ENCODE results near the gene SDC4.

SDC4 gene

GRCh38 chr20:45306431-45306982 is 41.7 kb downstream of the SDC4 start, which contains the start of gene RBPJL:
RBPJL (plus strand) TSS chr20:45306840; CDS start chr20:45306923, 83 bp downstream.
- Histone ChIP-seq H3K27me3 (replicated peaks; ENCODE audit: control insufficient read depth, insufficient read depth, low read length) (no peaks in the 10 kb centered on the region; the same call in none of the 2 replicates), H3K36me3 (ENCODE audit: control insufficient read depth, insufficient read depth, low read length) (no peaks in the 10 kb centered on the region), H3K4me3 (replicated peaks; ENCODE audit: low read depth, low read length) (no peak within 1 kb of the TSS)
- TF ChIP-seq, protein P1, sequence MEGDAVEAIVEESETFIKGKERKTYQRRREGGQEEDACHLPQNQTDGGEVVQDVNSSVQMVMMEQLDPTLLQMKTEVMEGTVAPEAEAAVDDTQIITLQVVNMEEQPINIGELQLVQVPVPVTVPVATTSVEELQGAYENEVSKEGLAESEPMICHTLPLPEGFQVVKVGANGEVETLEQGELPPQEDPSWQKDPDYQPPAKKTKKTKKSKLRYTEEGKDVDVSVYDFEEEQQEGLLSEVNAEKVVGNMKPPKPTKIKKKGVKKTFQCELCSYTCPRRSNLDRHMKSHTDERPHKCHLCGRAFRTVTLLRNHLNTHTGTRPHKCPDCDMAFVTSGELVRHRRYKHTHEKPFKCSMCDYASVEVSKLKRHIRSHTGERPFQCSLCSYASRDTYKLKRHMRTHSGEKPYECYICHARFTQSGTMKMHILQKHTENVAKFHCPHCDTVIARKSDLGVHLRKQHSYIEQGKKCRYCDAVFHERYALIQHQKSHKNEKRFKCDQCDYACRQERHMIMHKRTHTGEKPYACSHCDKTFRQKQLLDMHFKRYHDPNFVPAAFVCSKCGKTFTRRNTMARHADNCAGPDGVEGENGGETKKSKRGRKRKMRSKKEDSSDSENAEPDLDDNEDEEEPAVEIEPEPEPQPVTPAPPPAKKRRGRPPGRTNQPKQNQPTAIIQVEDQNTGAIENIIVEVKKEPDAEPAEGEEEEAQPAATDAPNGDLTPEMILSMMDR (IDR thresholded peaks at IDR 0.05; ENCODE audit: insufficient read depth, low read length, poor library complexity, severe bottlenecking) = peak; percentile 79
- no peak for DNase-seq (ENCODE audit: extremely low read depth, insufficient read length)

DNA sequence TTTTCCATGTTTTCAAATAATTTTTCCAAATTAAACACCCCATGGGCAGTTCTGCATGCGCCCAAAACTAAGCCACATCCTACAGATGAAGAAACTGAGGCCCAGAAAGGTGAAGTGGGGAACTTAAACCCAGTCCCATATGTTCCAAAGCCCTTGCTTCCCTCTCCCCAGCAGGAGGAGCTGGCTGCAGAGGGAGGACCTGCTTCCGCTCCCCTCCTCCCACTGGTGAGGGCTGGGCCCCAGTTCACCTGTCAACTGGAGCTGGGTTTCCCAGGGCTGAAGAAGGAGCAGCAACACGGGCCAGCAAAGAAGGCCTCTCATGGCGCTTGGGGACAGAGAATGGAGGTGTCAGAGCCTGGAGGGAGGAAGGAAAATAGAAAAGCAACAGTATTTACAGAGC is 43.0 kb downstream of the SDC4 start:
- no peaks in the 10 kb centered on the region for H3K36me3 ChIP-seq (ENCODE audit: control insufficient read depth, insufficient read depth, low read length)
- no peak overlapping the region for H3K4me3 ChIP-seq (replicated peaks; ENCODE audit: low read depth, low read length)
- H3K27me3 ChIP-seq (replicated peaks; ENCODE audit: control insufficient read depth, insufficient read depth, low read length) = no peaks in the 10 kb centered on the region; the same call in none of the 2 replicates
- no peak for DNase-seq (ENCODE audit: extremely low read depth, insufficient read length)
- TF ChIP-seq, protein P1 (IDR thresholded peaks at IDR 0.05; ENCODE audit: insufficient read depth, low read length, poor library complexity, severe bottlenecking) = no peak

DNA sequence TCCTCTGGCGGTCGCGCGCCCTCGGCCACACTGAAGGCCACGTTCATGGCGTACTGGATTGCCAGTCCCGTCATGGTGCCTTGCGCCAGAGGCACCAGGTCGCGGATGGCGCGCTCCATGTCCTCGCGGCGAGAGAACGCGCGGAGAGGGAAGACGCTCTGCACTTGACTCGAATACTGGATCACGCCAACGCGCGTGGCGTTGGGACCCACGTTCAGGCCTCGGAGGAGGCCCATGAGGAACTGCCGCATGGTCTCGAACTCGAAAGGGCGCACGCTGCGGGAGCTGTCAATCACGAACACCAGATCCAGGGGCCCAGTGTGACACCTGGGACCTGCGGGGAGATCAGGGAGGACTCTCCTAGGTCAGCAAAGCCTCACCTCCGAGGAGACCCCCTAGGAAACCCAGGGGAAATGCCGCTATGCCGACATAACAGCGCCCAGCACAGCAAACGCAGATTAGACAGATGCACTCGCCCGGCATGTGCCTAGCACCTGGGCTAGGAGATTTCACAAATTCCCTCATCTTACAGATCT is 43.7 kb downstream of the SDC4 start:
- H3K4me3 ChIP-seq (replicated peaks; ENCODE audit: low read depth, low read length) = no peak overlapping the region
- TF ChIP-seq, protein P1 (IDR thresholded peaks at IDR 0.05; ENCODE audit: insufficient read depth, low read length, poor library complexity, severe bottlenecking) = no peak
- DNase-seq (ENCODE audit: extremely low read depth, insufficient read length) = no peak
- H3K36me3 ChIP-seq (ENCODE audit: control insufficient read depth, insufficient read depth, low read length) = no peaks in the 10 kb centered on the region
- no peaks in the 10 kb centered on the region; the same call in none of the 2 replicates for H3K27me3 ChIP-seq (replicated peaks; ENCODE audit: control insufficient read depth, insufficient read depth, low read length)

GRCh38 chr20:45303586-45304463 is 44.4 kb downstream of the SDC4 start:
- TF ChIP-seq, protein P1 (IDR thresholded peaks at IDR 0.05; ENCODE audit: insufficient read depth, low read length, poor library complexity, severe bottlenecking) = no peak
- no peak for DNase-seq (ENCODE audit: extremely low read depth, insufficient read length)
- Histone ChIP-seq H3K27me3 (replicated peaks; ENCODE audit: control insufficient read depth, insufficient read depth, low read length) (no peaks in the 10 kb centered on the region; the same call in 1 of the 2 replicates), H3K36me3 (ENCODE audit: control insufficient read depth, insufficient read depth, low read length) (no peaks in the 10 kb centered on the region), H3K4me3 (replicated peaks; ENCODE audit: low read depth, low read length) (no peak overlapping the region)

GRCh38 chr20:45301824-45302271 is 46.4 kb downstream of the SDC4 start:
- Histone ChIP-seq H3K4me3 (replicated peaks; ENCODE audit: low read depth, low read length) (no peak overlapping the region), H3K36me3 (ENCODE audit: control insufficient read depth, insufficient read depth, low read length) (no peaks in the 10 kb centered on the region), H3K27me3 (replicated peaks; ENCODE audit: control insufficient read depth, insufficient read depth, low read length) (no peaks in the 10 kb centered on the region)
- DNase-seq (ENCODE audit: extremely low read depth, insufficient read length) = no peak
- TF ChIP-seq, protein P1 (IDR thresholded peaks at IDR 0.05; ENCODE audit: insufficient read depth, low read length, poor library complexity, severe bottlenecking) = no peak
